ENCODE measurements around the gene NHS. TPM values are rescaled to one million over a fixed set of nuclear protein-coding genes. Genes with fewer than 3 reads are reported as not detected.

Gene NHS
- total and polyA plus RNA-seq, 5 donors, result 0.61 to 1.7 (median 1.6) TPM

GRCh38 chrX:17471861-17472260, 96.9 kb downstream of the NHS start:
- WGBS, result 72% methylated on average over 3 of the region's 3 CpGs

GRCh38 chrX:17472424-17472823, 97.4 kb downstream of the NHS start:
- DNase-seq (no peak), ATAC-seq (no peak)
- Histone ChIP-seq H3K9me3 (ENCODE audit: control insufficient read depth, low read length) (no peaks in the 10 kb centered on the region), H3K27me3 (ENCODE audit: control insufficient read depth, insufficient read depth) (no peaks in the 10 kb centered on the region), H3K4me1 (ENCODE audit: control insufficient read depth, insufficient read depth, low read length) (peaks cover 3% of the 10 kb centered on the region), H3K27ac (ENCODE audit: low read length) (no peak overlapping the region), H3K4me3 (ENCODE audit: low read length) (no peak overlapping the region)
- intact Hi-C loops (cut with DNase I), result no loop called here
- WGBS, result 29% methylated on average over 1 of the region's 1 CpG

More at GRCh38 chrX:17471861-17472260, 96.9 kb downstream of the NHS start:
- no peak for DNase-seq
- Histone ChIP-seq H3K4me3 (ENCODE audit: low read length) (no peak overlapping the region), H3K27me3 (ENCODE audit: control insufficient read depth, insufficient read depth) (no peaks in the 10 kb centered on the region), H3K9me3 (ENCODE audit: control insufficient read depth, low read length) (no peaks in the 10 kb centered on the region), H3K4me1 (ENCODE audit: control insufficient read depth, insufficient read depth, low read length) (peaks cover 3% of the 10 kb centered on the region), H3K27ac (ENCODE audit: low read length) (no peak overlapping the region)
- intact Hi-C loops (cut with DNase I), result no loop called here
- no peak for ATAC-seq

GRCh38 chrX:17473021-17473420, 98.0 kb downstream of the NHS start:
- peaks cover 3% of the 10 kb centered on the region for H3K4me1 ChIP-seq (ENCODE audit: control insufficient read depth, insufficient read depth, low read length)
- H3K27me3 ChIP-seq (ENCODE audit: control insufficient read depth, insufficient read depth), result no peaks in the 10 kb centered on the region
- ATAC-seq (no peak), DNase-seq (no peak)
- H3K9me3 ChIP-seq (ENCODE audit: control insufficient read depth, low read length), result no peaks in the 10 kb centered on the region
- 41% methylated on average over 2 of the region's 2 CpGs for WGBS
- intact Hi-C loops (cut with DNase I), result no loop called here
- H3K4me3 ChIP-seq (ENCODE audit: low read length), result no peak overlapping the region
- no peak overlapping the region for H3K27ac ChIP-seq (ENCODE audit: low read length)

GRCh38 chrX:17474892-17475291, 99.9 kb downstream of the NHS start:
- H3K4me3 ChIP-seq (ENCODE audit: low read length), result no peak overlapping the region
- no peaks in the 10 kb centered on the region for H3K27me3 ChIP-seq (ENCODE audit: control insufficient read depth, insufficient read depth)
- peaks cover 3% of the 10 kb centered on the region for H3K4me1 ChIP-seq (ENCODE audit: control insufficient read depth, insufficient read depth, low read length)
- H3K9me3 ChIP-seq (ENCODE audit: control insufficient read depth, low read length), result no peaks in the 10 kb centered on the region
- 35% methylated on average over 2 of the region's 2 CpGs for WGBS
- no peak overlapping the region for H3K27ac ChIP-seq (ENCODE audit: low read length)
- no peak for ATAC-seq
- intact Hi-C loops (cut with DNase I), result no loop called here
- no peak for DNase-seq

- Histone ChIP-seq H3K9me3 (ENCODE audit: control insufficient read depth, low read length) (no peaks in the 10 kb centered on the region), H3K27me3 (ENCODE audit: control insufficient read depth, insufficient read depth) (no peaks in the 10 kb centered on the region), H3K4me3 (ENCODE audit: low read length) (no peak overlapping the region), H3K27ac (ENCODE audit: low read length) (no peak overlapping the region), H3K4me1 (ENCODE audit: control insufficient read depth, insufficient read depth, low read length) (peaks cover 3% of the 10 kb centered on the region)
- intact Hi-C loops (cut with DNase I), result no loop called here
- peak in 1 of 3 donors; percentile 17 for DNase-seq
- ATAC-seq, result no peak
- 42% methylated on average over 6 of the region's 6 CpGs for WGBS
Observed at GRCh38 chrX:17475449-17476217, 100.6 kb downstream of the NHS start.

GRCh38 chrX:17476411-17476810, 101.4 kb downstream of the NHS start:
- Histone ChIP-seq H3K4me3 (ENCODE audit: low read length) (no peak overlapping the region), H3K27ac (ENCODE audit: low read length) (no peak overlapping the region), H3K4me1 (ENCODE audit: control insufficient read depth, insufficient read depth, low read length) (peaks cover 3% of the 10 kb centered on the region), H3K27me3 (ENCODE audit: control insufficient read depth, insufficient read depth) (no peaks in the 10 kb centered on the region), H3K9me3 (ENCODE audit: control insufficient read depth, low read length) (no peaks in the 10 kb centered on the region)
- intact Hi-C loops (cut with DNase I), result no loop called here
- no peak for DNase-seq
- 77% methylated on average over 2 of the region's 2 CpGs for WGBS
- no peak for ATAC-seq

GRCh38 chrX:17481086-17481485, 106.1 kb downstream of the NHS start:
- H3K4me1 ChIP-seq (ENCODE audit: control insufficient read depth, insufficient read depth, low read length), result no peaks in the 10 kb centered on the region
- H3K9me3 ChIP-seq (ENCODE audit: control insufficient read depth, low read length), result no peaks in the 10 kb centered on the region
- H3K27me3 ChIP-seq (ENCODE audit: control insufficient read depth, insufficient read depth), result no peaks in the 10 kb centered on the region
- DNase-seq (no peak), ATAC-seq (no peak)
- no peak overlapping the region for H3K4me3 ChIP-seq (ENCODE audit: low read length)
- H3K27ac ChIP-seq (ENCODE audit: low read length), result no peak overlapping the region
- 73% methylated on average over 4 of the region's 4 CpGs for WGBS
- intact Hi-C loops (cut with DNase I), result no loop called here

- H3K27ac ChIP-seq (ENCODE audit: low read length), result no peak overlapping the region
- intact Hi-C loops (cut with DNase I), result no loop called here
- WGBS, result 92% methylated on average over 1 of the region's 1 CpG
- no peak overlapping the region for H3K4me3 ChIP-seq (ENCODE audit: low read length)
- no peaks in the 10 kb centered on the region for H3K9me3 ChIP-seq (ENCODE audit: control insufficient read depth, low read length)
- no peaks in the 10 kb centered on the region for H3K27me3 ChIP-seq (ENCODE audit: control insufficient read depth, insufficient read depth)
- DNase-seq (no peak), ATAC-seq (no peak)
- no peaks in the 10 kb centered on the region for H3K4me1 ChIP-seq (ENCODE audit: control insufficient read depth, insufficient read depth, low read length)
Observed at GRCh38 chrX:17484592-17484991, 109.6 kb downstream of the NHS start.

GRCh38 chrX:17485391-17485790, 110.4 kb downstream of the NHS start:
- Histone ChIP-seq H3K4me1 (ENCODE audit: control insufficient read depth, insufficient read depth, low read length) (no peaks in the 10 kb centered on the region), H3K27ac (ENCODE audit: low read length) (no peak overlapping the region), H3K4me3 (ENCODE audit: low read length) (no peak overlapping the region), H3K9me3 (ENCODE audit: control insufficient read depth, low read length) (no peaks in the 10 kb centered on the region), H3K27me3 (ENCODE audit: control insufficient read depth, insufficient read depth) (no peaks in the 10 kb centered on the region)
- DNase-seq (no peak), ATAC-seq (no peak)
- intact Hi-C loops (cut with DNase I), result no loop called here
- 64% methylated on average over 5 of the region's 5 CpGs for WGBS

- no peak for ATAC-seq
- no peaks in the 10 kb centered on the region for H3K4me1 ChIP-seq (ENCODE audit: control insufficient read depth, insufficient read depth, low read length)
Observed at GRCh38 chrX:17488036-17488435, 113.0 kb downstream of the NHS start.

GRCh38 chrX:17494216-17494615, 119.2 kb downstream of the NHS start:
- no peak overlapping the region for H3K27ac ChIP-seq (ENCODE audit: low read length)
- DNase-seq (no peak), ATAC-seq (no peak)
- no peaks in the 10 kb centered on the region for H3K27me3 ChIP-seq (ENCODE audit: control insufficient read depth, insufficient read depth)
- no peak overlapping the region for H3K4me3 ChIP-seq (ENCODE audit: low read length)
- intact Hi-C loops (cut with DNase I), result no loop called here
- no peaks in the 10 kb centered on the region for H3K9me3 ChIP-seq (ENCODE audit: control insufficient read depth, low read length)
- 78% methylated on average over 1 of the region's 1 CpG for WGBS
- no peaks in the 10 kb centered on the region for H3K4me1 ChIP-seq (ENCODE audit: control insufficient read depth, insufficient read depth, low read length)

More at GRCh38 chrX:17488036-17488435, 113.0 kb downstream of the NHS start:
- WGBS, result 64% methylated on average over 8 of the region's 8 CpGs
- no peak for DNase-seq
- intact Hi-C loops (cut with DNase I), result no loop called here
- Histone ChIP-seq H3K9me3 (ENCODE audit: control insufficient read depth, low read length) (no peaks in the 10 kb centered on the region), H3K4me3 (ENCODE audit: low read length) (no peak overlapping the region), H3K27ac (ENCODE audit: low read length) (no peak overlapping the region), H3K27me3 (ENCODE audit: control insufficient read depth, insufficient read depth) (no peaks in the 10 kb centered on the region)

- Histone ChIP-seq H3K9me3 (ENCODE audit: control insufficient read depth, low read length) (no peaks in the 10 kb centered on the region), H3K27me3 (ENCODE audit: control insufficient read depth, insufficient read depth) (no peaks in the 10 kb centered on the region), H3K27ac (ENCODE audit: low read length) (no peak overlapping the region), H3K4me1 (ENCODE audit: control insufficient read depth, insufficient read depth, low read length) (peaks cover 2% of the 10 kb centered on the region), H3K4me3 (ENCODE audit: low read length) (no peak overlapping the region)
- ATAC-seq (no peak), DNase-seq (no peak)
- intact Hi-C loops (cut with DNase I), result no loop called here
- WGBS, result 87% methylated on average over 2 of the region's 2 CpGs
Observed at GRCh38 chrX:17495052-17495451, 120.1 kb downstream of the NHS start.
